ENCODE data around the gene FGGY. TPM values are rescaled to one million over a fixed set of nuclear protein-coding genes. Genes with fewer than 3 reads are reported as not detected.

Gene FGGY
- total RNA-seq, 2 donors from 2014 or later, result 14.1 to 14.8 TPM

GRCh38 chr1:59716832-59717231 is 419.9 kb downstream of the FGGY start:
- WGBS, 2 experiments (ENCODE audit: insufficient coverage in 1 of 2, insufficient read length in 1 of 2), result 83 to 100% methylated on average over 1 to 3 of the region's 3 CpGs

GRCh38 chr1:59718064-59718988 is 421.4 kb downstream of the FGGY start:
- Histone ChIP-seq H3K27ac (ENCODE audit: low read depth, low read length) (no peak overlapping the region), H3K36me3 (ENCODE audit: control insufficient read depth, insufficient read depth, low read length) (no peaks in the 10 kb centered on the region), H3K4me3 (ENCODE audit: low read length) (no peak overlapping the region), H3K9me3 (ENCODE audit: control insufficient read depth, low read length) (peaks cover 8% of the 10 kb centered on the region), H3K27me3 (ENCODE audit: control insufficient read depth, insufficient read depth, low read length, poor library complexity, severe bottlenecking) (no peaks in the 10 kb centered on the region), H3K4me1 (ENCODE audit: control insufficient read depth, insufficient read depth, low read length) (no peaks in the 10 kb centered on the region), H3K9ac (ENCODE audit: extremely low read depth, low read length, poor library complexity, severe bottlenecking) (no peak overlapping the region)
- no peaks in the 10 kb centered on the region for H3K27me3 Mint-ChIP-seq (ENCODE audit: insufficient read depth)
- WGBS, 2 experiments (ENCODE audit: insufficient coverage in 1 of 2, insufficient read length in 1 of 2), result 85 to 91% methylated on average over 5 to 7 of the region's 7 CpGs
- H3K4me3 Mint-ChIP-seq, result no peak overlapping the region
- no peak overlapping the region for H3K27ac Mint-ChIP-seq
- DNase-seq, result no peak
- H3K9me3 Mint-ChIP-seq, result peaks cover 15% of the 10 kb centered on the region
- peaks cover 4% of the 10 kb centered on the region for H3K4me1 Mint-ChIP-seq
- peak; percentile 80 for TF ChIP-seq CTCF (conservative IDR thresholded peaks at IDR 0.05)
- H3K36me3 Mint-ChIP-seq (ENCODE audit: low read depth), result peaks cover 4% of the 10 kb centered on the region

More at GRCh38 chr1:59716832-59717231, 419.9 kb downstream of the FGGY start:
- DNase-seq, result no peak
- Mint-ChIP-seq H3K27me3 (ENCODE audit: insufficient read depth) (no peaks in the 10 kb centered on the region), H3K4me3 (no peak overlapping the region), H3K9me3 (peaks cover under 1% of the 10 kb centered on the region), H3K36me3 (ENCODE audit: low read depth) (peaks cover 2% of the 10 kb centered on the region), H3K4me1 (peaks cover 4% of the 10 kb centered on the region), H3K27ac (no peak overlapping the region)
- Histone ChIP-seq H3K27me3 (ENCODE audit: control insufficient read depth, insufficient read depth, low read length, poor library complexity, severe bottlenecking) (no peaks in the 10 kb centered on the region), H3K36me3 (ENCODE audit: control insufficient read depth, insufficient read depth, low read length) (no peaks in the 10 kb centered on the region), H3K27ac (ENCODE audit: low read depth, low read length) (no peak overlapping the region), H3K4me1 (ENCODE audit: control insufficient read depth, insufficient read depth, low read length) (no peaks in the 10 kb centered on the region), H3K9me3 (ENCODE audit: control insufficient read depth, low read length) (no peaks in the 10 kb centered on the region), H3K9ac (ENCODE audit: extremely low read depth, low read length, poor library complexity, severe bottlenecking) (no peak overlapping the region), H3K4me3 (ENCODE audit: low read length) (no peak overlapping the region)
- no peak for TF ChIP-seq CTCF (conservative IDR thresholded peaks at IDR 0.05)

GRCh38 chr1:59718989-59719360 is 422.1 kb downstream of the FGGY start:
- Histone ChIP-seq H3K9me3 (ENCODE audit: control insufficient read depth, low read length) (peaks cover 13% of the 10 kb centered on the region), H3K4me1 (ENCODE audit: control insufficient read depth, insufficient read depth, low read length) (no peaks in the 10 kb centered on the region), H3K36me3 (ENCODE audit: control insufficient read depth, insufficient read depth, low read length) (no peaks in the 10 kb centered on the region), H3K9ac (ENCODE audit: extremely low read depth, low read length, poor library complexity, severe bottlenecking) (no peak overlapping the region), H3K27me3 (ENCODE audit: control insufficient read depth, insufficient read depth, low read length, poor library complexity, severe bottlenecking) (no peaks in the 10 kb centered on the region), H3K27ac (ENCODE audit: low read depth, low read length) (no peak overlapping the region), H3K4me3 (ENCODE audit: low read length) (no peak overlapping the region)
- peaks cover 4% of the 10 kb centered on the region for H3K4me1 Mint-ChIP-seq
- no peak for DNase-seq
- peaks cover 20% of the 10 kb centered on the region for H3K9me3 Mint-ChIP-seq
- H3K27me3 Mint-ChIP-seq (ENCODE audit: insufficient read depth), result no peaks in the 10 kb centered on the region
- H3K36me3 Mint-ChIP-seq (ENCODE audit: low read depth), result peaks cover 4% of the 10 kb centered on the region
- H3K4me3 Mint-ChIP-seq, result no peak overlapping the region
- no peak overlapping the region for H3K27ac Mint-ChIP-seq
- no peak for TF ChIP-seq CTCF (conservative IDR thresholded peaks at IDR 0.05)

All from endodermal cell (in vitro differentiated cells).